KOPT-K1 (cell line): ENCODE results near the gene IFNL2.
"Not testable (repeated sequence)": the region's sequence is repeated elsewhere in the genome, so short reads cannot be mapped to it uniquely, and the experiment has no call there.

Experiments
- H3K27ac ChIP-seq: fragments of 200-600 bp; sonication (generic); 2 replicates; pipeline ENCODE4 v1.5.1; 2016; ENCODE audit warnings: antibody characterized with exemption, mild to moderate bottlenecking, low read depth, low read length; ENCODE audit not compliant: poor library complexity, severe bottlenecking
- H3K36me3 ChIP-seq: fragments of 200-600 bp; sonication (generic); 2 replicates; pipeline ENCODE4 v1.5.1; 2017; ENCODE audit warnings: antibody characterized with exemption, mild to moderate bottlenecking, low read length, moderate library complexity; ENCODE audit not compliant: insufficient read depth
- H3K9me3 ChIP-seq: fragments of 200-600 bp; sonication (generic); 2 replicates; pipeline ENCODE4 v1.5.1; 2017; ENCODE audit warnings: antibody characterized with exemption, low read length, mild to moderate bottlenecking; ENCODE audit not compliant: insufficient read depth, poor library complexity, severe bottlenecking

The IFNL2 gene

DNA sequence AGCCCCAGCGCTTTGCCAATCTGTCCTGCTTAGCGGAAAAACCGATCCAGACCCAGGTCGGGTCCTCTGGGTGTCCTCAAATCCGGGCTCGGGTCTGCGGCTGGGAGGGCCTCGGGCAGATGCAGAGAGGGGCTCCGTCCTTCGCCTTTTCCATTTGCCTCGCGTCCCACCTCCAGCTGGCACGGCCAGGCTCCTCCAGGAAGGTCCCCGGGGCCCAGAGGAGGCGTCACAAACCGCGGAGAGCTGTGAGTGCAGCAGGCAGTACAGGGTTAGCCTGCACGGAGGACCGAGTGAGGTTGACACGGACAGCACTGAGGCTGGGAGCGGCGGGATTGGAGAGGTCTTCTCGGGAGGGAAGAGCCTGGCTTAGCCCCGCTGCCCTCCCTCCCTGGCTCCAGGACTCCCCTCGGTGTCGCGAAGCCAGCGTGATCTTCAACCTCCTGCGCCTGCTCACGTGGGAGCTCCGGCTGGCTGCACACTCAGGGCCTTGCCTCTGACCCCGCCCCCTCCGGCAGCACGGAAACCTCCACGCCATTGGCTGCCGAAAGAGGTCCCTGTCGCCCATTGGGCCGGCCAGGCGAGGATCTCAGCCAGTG, 2.8 kb upstream of the IFNL2 start:
- no peak overlapping the region for H3K27ac ChIP-seq

DNA sequence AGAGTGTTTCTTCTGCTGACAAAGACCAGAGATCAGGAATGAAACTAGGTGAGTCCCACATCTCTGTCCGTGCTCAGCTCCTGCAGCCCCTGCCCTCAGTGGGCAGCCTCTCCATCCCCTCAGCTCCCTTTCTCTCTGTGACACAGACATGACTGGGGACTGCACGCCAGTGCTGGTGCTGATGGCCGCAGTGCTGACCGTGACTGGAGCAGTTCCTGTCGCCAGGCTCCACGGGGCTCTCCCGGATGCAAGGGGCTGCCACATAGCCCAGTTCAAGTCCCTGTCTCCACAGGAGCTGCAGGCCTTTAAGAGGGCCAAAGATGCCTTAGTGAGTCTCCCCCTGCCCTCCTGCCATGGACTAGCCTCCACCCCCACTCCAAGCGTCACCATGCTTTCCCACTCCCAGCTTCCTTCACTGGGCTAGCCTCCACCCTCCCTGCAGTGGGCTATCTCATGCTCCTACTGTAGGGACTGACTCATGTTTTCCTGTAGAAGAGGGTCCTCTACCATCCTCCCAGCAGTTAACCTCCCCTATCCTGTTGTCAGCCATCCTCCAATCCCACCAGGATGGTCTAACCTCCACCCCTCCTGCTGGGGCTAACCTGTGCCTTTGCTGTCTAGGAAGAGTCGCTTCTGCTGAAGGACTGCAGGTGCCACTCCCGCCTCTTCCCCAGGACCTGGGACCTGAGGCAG, 481 bp downstream of the IFNL2 start:
- not testable (repeated sequence) for H3K27ac ChIP-seq, H3K36me3 ChIP-seq, H3K9me3 ChIP-seq

More for the DNA sequence above, 2.8 kb upstream of the IFNL2 start:
- Histone ChIP-seq H3K9me3 (no peaks in the 10 kb centered on the region), H3K36me3 (no peaks in the 10 kb centered on the region)

DNA sequence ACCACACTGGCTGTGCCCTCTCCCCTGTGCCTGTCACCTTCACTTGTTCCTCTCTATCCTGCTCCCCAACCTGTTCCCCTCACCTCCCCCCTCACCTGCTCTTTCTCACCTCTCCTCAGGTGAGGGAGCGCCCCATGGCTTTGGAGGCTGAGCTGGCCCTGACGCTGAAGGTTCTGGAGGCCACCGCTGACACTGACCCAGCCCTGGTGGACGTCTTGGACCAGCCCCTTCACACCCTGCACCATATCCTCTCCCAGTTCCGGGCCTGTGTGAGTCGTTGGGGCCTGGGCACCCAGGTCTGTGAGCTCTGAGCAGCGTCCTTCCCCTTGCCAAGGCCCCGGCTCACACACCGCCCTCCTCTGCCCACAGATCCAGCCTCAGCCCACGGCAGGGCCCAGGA, 1.2 kb downstream of the IFNL2 start:
- H3K36me3 ChIP-seq, H3K9me3 ChIP-seq, H3K27ac ChIP-seq: not testable (repeated sequence)

DNA sequence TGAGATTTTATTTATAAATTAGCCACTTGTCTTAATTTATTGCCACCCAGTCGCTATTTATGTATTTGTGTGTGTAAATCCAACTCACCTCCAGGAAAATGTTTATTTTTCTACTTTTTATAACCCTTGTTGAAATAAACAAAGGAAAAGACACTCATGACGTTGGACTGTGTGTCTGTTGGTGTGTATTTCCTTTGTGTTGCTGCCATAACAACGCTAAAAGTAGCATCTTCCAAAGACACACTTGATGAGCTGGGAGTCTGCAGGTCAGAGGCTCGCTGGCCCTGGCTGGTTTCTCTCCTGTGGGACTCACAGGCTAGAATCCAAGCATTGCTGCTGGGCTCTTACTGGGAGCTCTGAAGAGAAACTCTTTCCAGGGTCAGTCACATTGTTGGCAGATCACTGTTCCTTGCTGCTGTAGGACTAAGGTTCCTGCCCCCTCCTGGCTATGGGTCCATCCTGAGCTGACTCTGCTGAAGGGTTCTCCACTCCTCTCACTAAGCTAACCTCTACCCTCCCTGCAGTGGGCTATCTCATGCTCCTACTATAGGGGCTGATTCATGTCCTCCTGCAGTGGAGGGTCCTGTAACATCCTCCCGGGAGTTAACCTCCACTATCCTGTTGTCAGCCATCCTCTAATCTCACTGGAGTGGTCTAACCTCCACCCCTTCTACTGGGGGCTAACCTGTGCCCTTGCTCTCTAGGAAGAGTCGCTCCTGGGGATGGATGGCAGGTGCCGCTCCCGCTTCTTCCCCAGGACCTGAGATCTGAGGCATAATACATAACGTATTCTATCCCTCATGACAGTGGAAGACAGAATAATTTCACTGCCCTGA, 2.1 kb downstream of the IFNL2 start:
- no peak overlapping the region for H3K27ac ChIP-seq
- H3K9me3 ChIP-seq: no peaks in the 10 kb centered on the region
- H3K36me3 ChIP-seq: no peaks in the 10 kb centered on the region

DNA sequence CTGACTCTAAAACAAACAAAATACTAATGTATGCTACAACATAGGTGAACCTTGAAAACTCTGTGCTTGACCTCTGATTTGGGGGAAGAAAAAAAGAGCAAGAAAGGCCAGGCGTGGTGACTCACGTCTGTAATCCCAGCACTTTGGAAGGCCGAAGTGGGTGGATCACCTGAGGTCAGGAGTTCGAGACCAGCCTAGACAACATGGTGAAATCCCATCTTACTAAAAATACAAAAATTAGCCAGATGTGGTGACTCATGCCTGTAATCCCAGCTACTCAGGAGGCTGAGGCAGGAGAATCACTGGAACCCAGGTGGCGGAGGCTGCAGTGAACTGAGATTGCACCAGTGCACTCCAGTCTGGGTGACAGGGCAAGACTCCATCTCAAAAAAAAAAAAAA, 5.7 kb downstream of the IFNL2 start:
- not testable (repeated sequence) for H3K9me3 ChIP-seq, H3K27ac ChIP-seq, H3K36me3 ChIP-seq

DNA sequence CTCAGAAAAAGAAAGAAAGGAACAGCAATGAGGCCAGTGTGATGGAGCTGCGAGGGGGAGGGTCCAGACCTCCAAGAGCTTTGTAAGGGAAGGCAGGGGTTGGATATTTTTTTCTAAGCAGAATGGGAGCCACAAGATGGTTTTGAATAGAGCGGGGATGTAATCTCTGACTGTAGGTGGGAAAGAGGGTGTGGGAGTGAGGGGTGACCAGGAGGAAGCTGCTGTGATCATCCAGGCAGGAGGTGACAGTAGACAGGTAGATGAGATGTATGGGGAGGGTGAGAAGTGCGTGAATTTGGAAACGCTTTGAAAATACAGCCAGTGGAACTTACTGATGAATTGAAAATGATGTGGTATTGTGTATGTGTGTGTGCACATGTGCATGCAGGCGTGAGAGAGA, 7.4 kb downstream of the IFNL2 start:
- H3K9me3 ChIP-seq: no peaks in the 10 kb centered on the region
- no peak overlapping the region for H3K27ac ChIP-seq
- no peaks in the 10 kb centered on the region for H3K36me3 ChIP-seq

DNA sequence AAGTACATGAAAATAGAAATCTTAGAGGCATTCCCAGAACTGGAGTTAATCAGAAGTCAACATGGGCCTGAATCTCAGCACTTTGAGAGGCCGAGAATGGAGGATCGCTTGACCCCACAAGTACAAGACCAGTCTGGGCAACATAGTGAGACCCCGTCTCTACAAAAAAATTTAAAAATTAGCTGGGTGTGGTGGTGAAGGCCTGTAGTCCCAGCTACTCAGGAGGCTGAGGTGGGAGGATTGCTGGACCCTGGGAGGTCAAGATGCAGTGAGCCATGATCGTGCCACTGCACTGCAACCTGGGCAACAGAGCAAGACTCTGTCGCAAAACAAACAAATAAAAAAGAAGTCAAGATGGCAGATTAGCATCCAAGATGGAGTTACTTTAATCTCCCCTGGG, 8.5 kb downstream of the IFNL2 start:
- H3K9me3 ChIP-seq: peaks cover 8% of the 10 kb centered on the region
- H3K27ac ChIP-seq: no peak overlapping the region
- no peaks in the 10 kb centered on the region for H3K36me3 ChIP-seq

DNA sequence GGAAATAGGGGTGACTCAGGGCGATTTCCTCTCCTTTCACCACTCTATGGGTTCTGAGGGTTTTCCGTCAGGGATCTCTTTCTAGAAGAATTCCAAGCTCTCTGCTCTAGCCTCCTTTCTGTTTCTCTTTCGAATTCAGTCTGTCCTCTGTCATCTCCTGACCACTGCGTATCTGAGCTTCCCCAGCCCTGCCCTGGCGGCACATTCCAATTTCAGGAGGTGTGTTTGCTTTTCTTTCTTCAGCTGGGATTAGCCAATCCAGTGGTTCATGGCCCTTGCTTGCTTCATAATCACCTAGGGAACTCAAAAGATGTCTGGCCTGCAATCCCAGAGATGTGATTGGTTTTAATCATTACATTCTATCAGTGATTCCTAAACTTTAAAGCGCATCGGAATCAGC, 9.4 kb downstream of the IFNL2 start:
- Histone ChIP-seq H3K36me3 (no peaks in the 10 kb centered on the region), H3K9me3 (peaks cover 16% of the 10 kb centered on the region), H3K27ac (no peak overlapping the region)

DNA sequence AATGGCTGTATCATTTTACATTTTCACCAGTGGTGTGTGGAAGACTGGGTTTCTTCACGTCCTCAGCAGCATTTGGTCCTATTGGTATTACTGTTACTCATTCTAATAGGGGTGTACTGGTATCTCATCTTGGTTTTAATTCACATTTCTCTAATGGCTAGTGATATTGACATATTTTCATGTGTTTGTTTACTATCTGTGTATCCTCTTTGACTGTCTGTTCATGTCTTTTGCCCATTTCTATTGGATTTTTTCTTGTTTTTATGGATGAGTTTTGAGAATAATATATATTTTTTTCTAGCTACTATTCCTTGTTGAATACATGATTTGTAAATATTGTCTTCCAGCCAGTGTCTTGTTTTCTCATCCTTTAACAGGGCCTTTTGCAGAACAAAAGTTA, 13.8 kb downstream of the IFNL2 start:
- Histone ChIP-seq H3K27ac (no peak overlapping the region), H3K9me3 (peaks cover 23% of the 10 kb centered on the region), H3K36me3 (no peaks in the 10 kb centered on the region)

DNA sequence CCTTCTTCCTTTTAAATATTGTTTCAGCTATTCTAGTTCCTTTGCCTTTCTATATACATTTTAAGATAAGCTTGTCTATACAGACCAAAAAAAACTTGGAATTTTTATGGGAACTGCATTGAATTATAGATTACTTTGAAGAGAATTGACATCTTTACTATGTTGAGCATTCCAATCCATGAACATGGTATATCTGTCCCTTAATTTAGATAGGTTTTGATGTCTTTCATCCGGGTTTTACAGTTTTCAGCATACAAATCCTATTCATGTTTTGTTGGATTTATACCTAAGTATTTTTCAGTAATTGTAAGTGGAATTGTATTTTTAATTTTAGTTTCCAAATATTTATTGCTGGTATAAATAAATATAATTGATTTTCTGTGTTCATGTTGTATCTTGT, 15.8 kb downstream of the IFNL2 start:
- Histone ChIP-seq H3K9me3 (peaks cover 23% of the 10 kb centered on the region), H3K36me3 (no peaks in the 10 kb centered on the region), H3K27ac (no peak overlapping the region)

DNA sequence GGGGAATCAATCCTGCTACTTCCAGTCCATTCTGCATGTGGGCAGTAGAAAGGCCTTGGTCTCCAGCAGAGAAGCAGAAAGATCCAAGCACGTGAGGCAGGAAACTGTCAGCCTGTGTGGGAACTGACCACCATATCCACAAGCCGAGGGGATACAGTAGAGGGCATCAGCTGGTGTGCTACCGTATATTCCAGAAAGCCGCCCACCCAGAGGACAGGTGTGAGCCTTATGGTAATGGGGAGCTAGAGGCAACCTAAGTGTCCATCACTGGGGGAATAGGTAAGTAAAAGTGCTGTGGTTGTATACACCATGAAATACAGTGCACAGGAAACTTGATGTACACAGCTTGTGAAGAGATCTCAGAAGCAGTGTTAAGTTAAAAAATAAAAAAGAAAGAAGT, 25.2 kb downstream of the IFNL2 start:
- Histone ChIP-seq H3K36me3 (no peaks in the 10 kb centered on the region), H3K9me3 (no peaks in the 10 kb centered on the region), H3K27ac (no peak overlapping the region)

DNA sequence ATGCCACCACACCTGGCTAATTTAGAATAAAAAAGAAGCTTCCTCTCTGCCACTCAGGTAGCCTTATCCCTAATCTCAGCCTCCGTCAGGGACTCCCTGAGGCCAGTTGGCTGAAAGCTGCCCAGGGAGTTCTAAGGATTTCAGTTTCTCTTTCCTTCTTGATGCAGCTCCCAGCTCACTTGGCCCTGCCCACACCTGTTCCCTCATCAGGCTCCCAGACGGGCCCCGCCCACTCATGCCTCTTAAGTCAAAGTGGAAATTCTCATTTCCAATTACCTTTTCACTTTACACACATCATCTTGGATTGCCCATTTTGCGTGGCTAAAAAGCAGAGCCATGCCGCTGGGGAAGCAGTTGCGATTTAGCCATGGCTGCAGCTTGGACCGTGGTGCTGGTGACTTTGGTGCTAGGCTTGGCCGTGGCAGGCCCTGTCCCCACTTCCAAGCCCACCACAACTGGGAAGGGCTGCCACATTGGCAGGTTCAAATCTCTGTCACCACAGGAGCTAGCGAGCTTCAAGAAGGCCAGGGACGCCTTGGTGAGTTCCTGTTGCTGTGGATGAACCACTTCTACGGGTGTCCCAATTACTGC, 28.0 kb downstream of the IFNL2 start, which contains the start of gene IFNL1:
IFNL1 (plus strand) TSS at position 353 of the 591 bp plus-strand sequence; CDS start at position 368, 15 bp downstream.
- Histone ChIP-seq H3K36me3 (no peaks in the 10 kb centered on the region), H3K9me3 (no peaks in the 10 kb centered on the region), H3K27ac (no peak within 1 kb of the TSS)

DNA sequence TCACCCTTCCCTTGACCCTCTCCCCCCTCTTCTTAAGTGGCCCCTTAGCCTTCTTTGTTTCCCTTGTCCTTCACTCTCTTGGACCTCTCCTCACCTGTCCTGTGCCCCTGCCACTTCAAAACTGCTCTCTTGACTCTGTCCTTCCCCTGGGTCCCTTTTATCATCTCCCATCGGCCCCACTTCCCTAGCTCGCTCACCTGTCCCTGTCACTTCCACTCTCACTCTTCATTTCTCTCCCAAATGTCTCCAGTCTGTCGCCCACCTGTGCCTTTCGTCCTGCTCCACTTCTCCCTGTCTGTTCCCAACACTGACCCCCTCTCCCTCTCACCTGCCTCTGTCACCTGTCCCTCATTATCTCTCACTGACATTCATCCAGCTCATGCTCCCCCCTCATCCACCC, 28.7 kb downstream of the IFNL2 start:
- H3K9me3 ChIP-seq: no peaks in the 10 kb centered on the region

DNA sequence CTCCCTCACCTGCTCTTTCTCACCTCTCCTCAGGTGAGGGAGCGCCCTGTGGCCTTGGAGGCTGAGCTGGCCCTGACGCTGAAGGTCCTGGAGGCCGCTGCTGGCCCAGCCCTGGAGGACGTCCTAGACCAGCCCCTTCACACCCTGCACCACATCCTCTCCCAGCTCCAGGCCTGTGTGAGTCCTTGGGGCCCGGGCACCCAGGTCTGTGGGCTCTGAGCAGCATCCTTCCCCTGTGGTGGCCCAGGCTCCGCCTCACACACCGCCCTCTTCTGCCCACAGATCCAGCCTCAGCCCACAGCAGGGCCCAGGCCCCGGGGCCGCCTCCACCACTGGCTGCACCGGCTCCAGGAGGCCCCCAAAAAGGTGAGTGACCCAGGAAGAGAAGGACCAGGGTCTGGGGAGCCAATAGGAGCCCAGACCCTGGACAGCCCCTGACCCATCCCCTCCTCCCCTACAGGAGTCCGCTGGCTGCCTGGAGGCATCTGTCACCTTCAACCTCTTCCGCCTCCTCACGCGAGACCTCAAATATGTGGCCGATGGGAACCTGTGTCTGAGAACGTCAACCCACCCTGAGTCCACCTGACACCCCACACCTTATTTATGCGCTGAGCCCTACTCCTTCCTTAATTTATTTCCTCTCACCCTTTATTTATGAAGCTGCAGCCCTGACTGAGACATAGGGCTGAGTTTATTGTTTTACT, 29.9 kb downstream of the IFNL2 start:
- H3K36me3 ChIP-seq: no peaks in the 10 kb centered on the region
- H3K9me3 ChIP-seq: no peaks in the 10 kb centered on the region
- no peak overlapping the region for H3K27ac ChIP-seq

More for the DNA sequence above, 28.7 kb downstream of the IFNL2 start:
- Histone ChIP-seq H3K36me3 (no peaks in the 10 kb centered on the region), H3K27ac (no peak overlapping the region)

DNA sequence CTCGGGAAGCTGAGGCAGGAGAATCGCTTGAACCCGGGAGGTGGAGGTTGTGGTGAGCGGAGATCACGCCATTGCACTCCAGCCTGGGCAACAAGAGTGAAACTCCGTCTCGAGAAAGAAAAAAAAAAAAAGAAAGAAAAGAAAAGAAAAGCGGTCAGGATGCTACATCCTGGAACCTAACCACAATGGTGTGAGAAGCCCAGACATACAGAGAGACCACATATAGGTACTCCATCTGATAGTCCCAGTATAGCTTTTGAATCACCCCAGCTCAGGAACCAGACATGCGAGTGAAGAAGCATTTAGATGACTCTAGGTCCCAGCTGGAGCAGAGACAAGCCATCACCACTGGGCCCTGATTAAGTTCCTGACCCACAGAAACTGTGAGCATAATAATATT, 31.2 kb downstream of the IFNL2 start:
- Histone ChIP-seq H3K36me3 (no peaks in the 10 kb centered on the region), H3K27ac (no peak overlapping the region), H3K9me3 (no peaks in the 10 kb centered on the region)
